NCI-H748 (cell line): ENCODE results near the gene PKNOX2.

ENCODE experiments used
- DNase-seq: peaks from one replicate; lab custom pipeline; 2025; ENCODE audit not compliant: unreplicated experiment; lab: John Stamatoyannopoulos, UW

PKNOX2 gene

GRCh38 chr11:125305345-125305744 lies 140.8 kb downstream of the PKNOX2 start:
- DNase-seq: peak; percentile 2

GRCh38 chr11:125306476-125306875 lies 141.9 kb downstream of the PKNOX2 start:
- no peak for DNase-seq

GRCh38 chr11:125308246-125308645 lies 143.7 kb downstream of the PKNOX2 start:
- no peak for DNase-seq

GRCh38 chr11:125312391-125312790 lies 147.8 kb downstream of the PKNOX2 start:
- DNase-seq: no peak

GRCh38 chr11:125312812-125313211 lies 148.3 kb downstream of the PKNOX2 start:
- DNase-seq: no peak

GRCh38 chr11:125313271-125314219 lies 149.0 kb downstream of the PKNOX2 start:
- DNase-seq: no peak

GRCh38 chr11:125314276-125315078 lies 149.9 kb downstream of the PKNOX2 start:
- no peak for DNase-seq

- DNase-seq: peak; percentile 76
These were observed 150.7 kb downstream of the PKNOX2 start for GRCh38 chr11:125315079-125315740.

- DNase-seq: no peak
These were observed 152.9 kb downstream of the PKNOX2 start for GRCh38 chr11:125317416-125317815.

- DNase-seq: no peak
These were observed 155.1 kb downstream of the PKNOX2 start for GRCh38 chr11:125319649-125320048.

- no peak for DNase-seq
These were observed 156.0 kb downstream of the PKNOX2 start for GRCh38 chr11:125320347-125321076.

- DNase-seq: no peak
These were observed 157.7 kb downstream of the PKNOX2 start for GRCh38 chr11:125322289-125322688.

GRCh38 chr11:125325196-125325595 lies 160.6 kb downstream of the PKNOX2 start:
- DNase-seq: no peak

- DNase-seq: no peak
These were observed 161.6 kb downstream of the PKNOX2 start for GRCh38 chr11:125326126-125326525.

GRCh38 chr11:125327518-125328224 lies 163.1 kb downstream of the PKNOX2 start:
- DNase-seq: no peak

- no peak for DNase-seq
These were observed 163.7 kb downstream of the PKNOX2 start for GRCh38 chr11:125328225-125328580.

- DNase-seq: no peak
These were observed 165.2 kb downstream of the PKNOX2 start for GRCh38 chr11:125329786-125330185.

GRCh38 chr11:125330462-125331325 lies 166.1 kb downstream of the PKNOX2 start:
- no peak for DNase-seq

- no peak for DNase-seq
These were observed 166.9 kb downstream of the PKNOX2 start for GRCh38 chr11:125331357-125332035.
